ENCODE results near the gene RPL38.

RPL38 gene

DNA sequence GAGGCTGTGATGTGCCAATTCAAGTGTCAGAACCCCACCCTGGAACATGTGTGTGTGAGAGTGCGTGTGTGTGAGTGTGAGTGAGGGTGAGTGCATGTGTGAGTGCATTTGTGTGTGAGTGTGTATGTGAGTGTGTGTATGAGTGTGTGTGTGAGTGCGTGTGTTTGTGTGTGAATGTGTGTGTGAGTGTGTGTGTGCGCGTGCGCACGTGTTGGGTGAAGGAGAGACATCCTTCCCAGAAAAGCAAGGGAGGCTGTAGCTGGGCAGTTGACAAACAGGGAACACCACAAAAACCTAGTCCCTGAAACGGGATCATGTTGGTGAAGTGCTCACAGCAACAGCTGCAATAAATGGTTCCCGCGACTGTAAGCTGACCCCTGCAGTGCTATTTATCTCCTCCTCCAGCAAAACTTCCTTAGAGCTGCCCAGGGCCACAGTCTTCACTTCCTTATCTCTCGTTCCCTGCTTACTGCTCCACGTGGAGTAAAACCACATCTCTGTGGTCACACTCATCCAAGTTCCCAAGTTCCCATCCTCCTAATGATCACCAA, 40.1 kb upstream of the RPL38 start:
- H3K9ac ChIP-seq (ENCODE audit: low read length): no peak overlapping the region
- H3K4me1 ChIP-seq (ENCODE audit: control insufficient read depth, insufficient read depth, low read depth, low read length): no peaks in the 10 kb centered on the region
- H2AK5ac ChIP-seq (ENCODE audit: low read length, severe bottlenecking): no peak overlapping the region
- no peaks in the 10 kb centered on the region for H3K36me3 ChIP-seq (ENCODE audit: control insufficient read depth in 1 of 2, insufficient read depth in 2 of 2, low read depth in 1 of 2, low read length in 2 of 2)
- no peak overlapping the region for H3K27ac ChIP-seq (ENCODE audit: low read length, poor library complexity, severe bottlenecking)
- no peaks in the 10 kb centered on the region for H3K79me1 ChIP-seq (replicated peaks; ENCODE audit: low read length, poor library complexity, severe bottlenecking)
- no peak overlapping the region for H3K14ac ChIP-seq (ENCODE audit: low read length in 2 of 2)
- no peak overlapping the region for H3K4ac ChIP-seq (ENCODE audit: low read depth in 1 of 2, low read length in 2 of 2)
- H2BK5ac ChIP-seq (ENCODE audit: low read depth, low read length, poor library complexity, severe bottlenecking): no peak overlapping the region
- no peak overlapping the region for H2BK120ac ChIP-seq (ENCODE audit: low read depth, low read length)
- no peak overlapping the region for H3K4me3 ChIP-seq (ENCODE audit: insufficient read depth in 1 of 2, low read depth in 1 of 2, low read length in 2 of 2)
- no peak overlapping the region for H3K23ac ChIP-seq (ENCODE audit: low read length in 2 of 2)
- H3K4me2 ChIP-seq (ENCODE audit: low read length, poor library complexity, severe bottlenecking): no peak overlapping the region
- no peak overlapping the region for H2BK12ac ChIP-seq (ENCODE audit: low read length in 2 of 2)
- H2AFZ ChIP-seq (ENCODE audit: low read depth, low read length): no peak overlapping the region
- no peak overlapping the region for H4K8ac ChIP-seq (ENCODE audit: low read length)
- no peak for DNase-seq
- H2BK15ac ChIP-seq (ENCODE audit: low read depth, poor library complexity, severe bottlenecking): no peak overlapping the region
- H3K18ac ChIP-seq (ENCODE audit: low read depth in 1 of 2, low read length in 2 of 2): no peak overlapping the region
- 49% methylated on average over 11 of the region's 11 CpGs for WGBS
- H4K91ac ChIP-seq (ENCODE audit: low read length): no peak overlapping the region
- H3K27me3 ChIP-seq (ENCODE audit: control insufficient read depth in 1 of 2, insufficient read depth in 1 of 2, low read length in 2 of 2): peaks cover 3 to 64% of the 10 kb centered on the region in 2 experiments
- H3K9me3 ChIP-seq (ENCODE audit: control insufficient read depth, low read length): no peaks in the 10 kb centered on the region

GRCh38 chr17:74163836-74164235, 39.6 kb upstream of the RPL38 start:
- H2BK15ac ChIP-seq (ENCODE audit: low read depth, poor library complexity, severe bottlenecking): no peak overlapping the region
- H2BK120ac ChIP-seq (ENCODE audit: low read depth, low read length): no peak overlapping the region
- H3K4ac ChIP-seq (ENCODE audit: low read depth in 1 of 2, low read length in 2 of 2): no peak overlapping the region
- H2AK5ac ChIP-seq (ENCODE audit: low read length, severe bottlenecking): no peak overlapping the region
- no peaks in the 10 kb centered on the region for H3K4me1 ChIP-seq (ENCODE audit: control insufficient read depth, insufficient read depth, low read depth, low read length)
- no peak overlapping the region for H3K27ac ChIP-seq (ENCODE audit: low read length, poor library complexity, severe bottlenecking)
- H2BK12ac ChIP-seq (ENCODE audit: low read length in 2 of 2): no peak overlapping the region
- peaks cover 3 to 65% of the 10 kb centered on the region in 2 experiments for H3K27me3 ChIP-seq (ENCODE audit: control insufficient read depth in 1 of 2, insufficient read depth in 1 of 2, low read length in 2 of 2)
- 71% methylated on average over 7 of the region's 7 CpGs for WGBS
- no peak overlapping the region for H3K9ac ChIP-seq (ENCODE audit: low read length)
- no peaks in the 10 kb centered on the region for H3K79me1 ChIP-seq (replicated peaks; ENCODE audit: low read length, poor library complexity, severe bottlenecking)
- H3K23ac ChIP-seq (ENCODE audit: low read length in 2 of 2): no peak overlapping the region
- no peak overlapping the region for H2AFZ ChIP-seq (ENCODE audit: low read depth, low read length)
- no peak overlapping the region for H3K4me3 ChIP-seq (ENCODE audit: insufficient read depth in 1 of 2, low read depth in 1 of 2, low read length in 2 of 2)
- H3K14ac ChIP-seq (ENCODE audit: low read length in 2 of 2): no peak overlapping the region
- DNase-seq: no peak
- no peak overlapping the region for H4K91ac ChIP-seq (ENCODE audit: low read length)
- H4K8ac ChIP-seq (ENCODE audit: low read length): no peak overlapping the region
- H3K36me3 ChIP-seq (ENCODE audit: control insufficient read depth in 1 of 2, insufficient read depth in 2 of 2, low read depth in 1 of 2, low read length in 2 of 2): no peaks in the 10 kb centered on the region
- no peak overlapping the region for H3K4me2 ChIP-seq (ENCODE audit: low read length, poor library complexity, severe bottlenecking)
- H3K9me3 ChIP-seq (ENCODE audit: control insufficient read depth, low read length): no peaks in the 10 kb centered on the region
- no peak overlapping the region for H3K18ac ChIP-seq (ENCODE audit: low read depth in 1 of 2, low read length in 2 of 2)
- H2BK5ac ChIP-seq (ENCODE audit: low read depth, low read length, poor library complexity, severe bottlenecking): no peak overlapping the region

DNA sequence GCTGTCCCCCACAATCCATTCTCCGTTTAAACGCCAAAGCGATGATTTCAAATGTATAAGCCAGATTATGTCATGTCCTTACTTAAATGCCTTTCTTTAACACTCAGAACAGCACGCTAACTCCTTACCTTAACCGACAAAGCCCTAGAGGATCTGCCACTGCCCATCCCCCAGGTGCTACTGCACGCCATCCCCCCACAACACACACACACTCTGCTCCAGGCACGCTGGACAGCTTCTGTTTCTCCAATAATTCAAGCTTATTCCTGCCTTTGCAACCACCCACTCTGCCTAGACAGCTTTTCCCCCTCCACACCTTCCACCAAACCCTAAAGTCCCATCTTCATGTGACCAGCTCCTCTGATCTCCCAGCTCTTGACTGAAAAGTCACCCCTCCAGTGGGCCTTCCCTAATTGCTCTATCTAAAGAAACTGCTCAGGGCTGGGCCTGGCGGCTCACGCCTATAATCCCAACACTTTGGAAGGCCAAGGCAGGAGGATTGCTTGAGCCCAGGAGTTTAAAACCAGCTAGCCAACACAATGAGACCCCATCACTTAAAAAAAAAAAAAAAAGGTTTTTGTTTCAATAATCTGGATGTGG, 38.9 kb upstream of the RPL38 start:
- WGBS: 81% methylated on average over 9 of the region's 9 CpGs
- no peak overlapping the region for H3K4me2 ChIP-seq (ENCODE audit: low read length, poor library complexity, severe bottlenecking)
- no peak overlapping the region for H2AFZ ChIP-seq (ENCODE audit: low read depth, low read length)
- H4K8ac ChIP-seq (ENCODE audit: low read length): no peak overlapping the region
- no peaks in the 10 kb centered on the region for H3K36me3 ChIP-seq (ENCODE audit: control insufficient read depth in 1 of 2, insufficient read depth in 2 of 2, low read depth in 1 of 2, low read length in 2 of 2)
- no peak overlapping the region for H3K23ac ChIP-seq (ENCODE audit: low read length in 2 of 2)
- no peak overlapping the region for H2BK5ac ChIP-seq (ENCODE audit: low read depth, low read length, poor library complexity, severe bottlenecking)
- H3K4me3 ChIP-seq (ENCODE audit: insufficient read depth in 1 of 2, low read depth in 1 of 2, low read length in 2 of 2): no peak overlapping the region
- no peak overlapping the region for H2BK15ac ChIP-seq (ENCODE audit: low read depth, poor library complexity, severe bottlenecking)
- DNase-seq: no peak
- H3K27me3 ChIP-seq (ENCODE audit: control insufficient read depth in 1 of 2, insufficient read depth in 1 of 2, low read length in 2 of 2): peaks cover 3 to 64% of the 10 kb centered on the region in 2 experiments
- H2BK12ac ChIP-seq (ENCODE audit: low read length in 2 of 2): no peak overlapping the region
- no peaks in the 10 kb centered on the region for H3K9me3 ChIP-seq (ENCODE audit: control insufficient read depth, low read length)
- H3K9ac ChIP-seq (ENCODE audit: low read length): no peak overlapping the region
- no peak overlapping the region for H4K91ac ChIP-seq (ENCODE audit: low read length)
- no peak overlapping the region for H3K27ac ChIP-seq (ENCODE audit: low read length, poor library complexity, severe bottlenecking)
- no peak overlapping the region for H3K18ac ChIP-seq (ENCODE audit: low read depth in 1 of 2, low read length in 2 of 2)
- no peak overlapping the region for H3K14ac ChIP-seq (ENCODE audit: low read length in 2 of 2)
- H2AK5ac ChIP-seq (ENCODE audit: low read length, severe bottlenecking): no peak overlapping the region
- H2BK120ac ChIP-seq (ENCODE audit: low read depth, low read length): no peak overlapping the region
- no peak overlapping the region for H3K4ac ChIP-seq (ENCODE audit: low read depth in 1 of 2, low read length in 2 of 2)
- no peaks in the 10 kb centered on the region for H3K4me1 ChIP-seq (ENCODE audit: control insufficient read depth, insufficient read depth, low read depth, low read length)
- no peaks in the 10 kb centered on the region for H3K79me1 ChIP-seq (replicated peaks; ENCODE audit: low read length, poor library complexity, severe bottlenecking)

- H3K79me1 ChIP-seq (replicated peaks; ENCODE audit: low read length, poor library complexity, severe bottlenecking): no peaks in the 10 kb centered on the region
- H2AK5ac ChIP-seq (ENCODE audit: low read length, severe bottlenecking): no peak overlapping the region
- H3K27ac ChIP-seq (ENCODE audit: low read length, poor library complexity, severe bottlenecking): no peak overlapping the region
- H3K4ac ChIP-seq (ENCODE audit: low read depth in 1 of 2, low read length in 2 of 2): no peak overlapping the region
- H2AFZ ChIP-seq (ENCODE audit: low read depth, low read length): no peak overlapping the region
- WGBS: 81% methylated on average over 6 of the region's 8 CpGs
- H3K9me3 ChIP-seq (ENCODE audit: control insufficient read depth, low read length): no peaks in the 10 kb centered on the region
- H2BK15ac ChIP-seq (ENCODE audit: low read depth, poor library complexity, severe bottlenecking): no peak overlapping the region
- H3K36me3 ChIP-seq (ENCODE audit: control insufficient read depth in 1 of 2, insufficient read depth in 2 of 2, low read depth in 1 of 2, low read length in 2 of 2): no peaks in the 10 kb centered on the region
- H2BK12ac ChIP-seq (ENCODE audit: low read length in 2 of 2): no peak overlapping the region
- DNase-seq: no peak
- no peak overlapping the region for H3K14ac ChIP-seq (ENCODE audit: low read length in 2 of 2)
- no peak overlapping the region for H3K4me3 ChIP-seq (ENCODE audit: insufficient read depth in 1 of 2, low read depth in 1 of 2, low read length in 2 of 2)
- no peak overlapping the region for H2BK120ac ChIP-seq (ENCODE audit: low read depth, low read length)
- H3K27me3 ChIP-seq (ENCODE audit: control insufficient read depth in 1 of 2, insufficient read depth in 1 of 2, low read length in 2 of 2): peaks cover 3 to 67% of the 10 kb centered on the region in 2 experiments
- H3K18ac ChIP-seq (ENCODE audit: low read depth in 1 of 2, low read length in 2 of 2): no peak overlapping the region
- H4K91ac ChIP-seq (ENCODE audit: low read length): no peak overlapping the region
- H2BK5ac ChIP-seq (ENCODE audit: low read depth, low read length, poor library complexity, severe bottlenecking): no peak overlapping the region
- no peak overlapping the region for H4K8ac ChIP-seq (ENCODE audit: low read length)
- no peak overlapping the region for H3K4me2 ChIP-seq (ENCODE audit: low read length, poor library complexity, severe bottlenecking)
- no peaks in the 10 kb centered on the region for H3K4me1 ChIP-seq (ENCODE audit: control insufficient read depth, insufficient read depth, low read depth, low read length)
- H3K23ac ChIP-seq (ENCODE audit: low read length in 2 of 2): no peak overlapping the region
- no peak overlapping the region for H3K9ac ChIP-seq (ENCODE audit: low read length)
Observed at GRCh38 chr17:74165797-74166365, 37.6 kb upstream of the RPL38 start.
